ENCODE data around the gene RECK.

- TF ChIP-seq, protein P1, sequence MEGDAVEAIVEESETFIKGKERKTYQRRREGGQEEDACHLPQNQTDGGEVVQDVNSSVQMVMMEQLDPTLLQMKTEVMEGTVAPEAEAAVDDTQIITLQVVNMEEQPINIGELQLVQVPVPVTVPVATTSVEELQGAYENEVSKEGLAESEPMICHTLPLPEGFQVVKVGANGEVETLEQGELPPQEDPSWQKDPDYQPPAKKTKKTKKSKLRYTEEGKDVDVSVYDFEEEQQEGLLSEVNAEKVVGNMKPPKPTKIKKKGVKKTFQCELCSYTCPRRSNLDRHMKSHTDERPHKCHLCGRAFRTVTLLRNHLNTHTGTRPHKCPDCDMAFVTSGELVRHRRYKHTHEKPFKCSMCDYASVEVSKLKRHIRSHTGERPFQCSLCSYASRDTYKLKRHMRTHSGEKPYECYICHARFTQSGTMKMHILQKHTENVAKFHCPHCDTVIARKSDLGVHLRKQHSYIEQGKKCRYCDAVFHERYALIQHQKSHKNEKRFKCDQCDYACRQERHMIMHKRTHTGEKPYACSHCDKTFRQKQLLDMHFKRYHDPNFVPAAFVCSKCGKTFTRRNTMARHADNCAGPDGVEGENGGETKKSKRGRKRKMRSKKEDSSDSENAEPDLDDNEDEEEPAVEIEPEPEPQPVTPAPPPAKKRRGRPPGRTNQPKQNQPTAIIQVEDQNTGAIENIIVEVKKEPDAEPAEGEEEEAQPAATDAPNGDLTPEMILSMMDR (conservative IDR thresholded peaks at IDR 0.05): no peak
- no peak for TF ChIP-seq ZFX (IDR thresholded peaks at IDR 0.05)
These were observed 127.7 kb downstream of the RECK start for GRCh38 chr9:36164372-36164771.
